ENCODE measurements around the gene NMBR. TPM values are rescaled to one million over a fixed set of nuclear protein-coding genes. Genes with fewer than 3 reads are reported as not detected.

The NMBR gene
- total RNA-seq, 1 experiment from 2014 or later = not detected

DNA sequence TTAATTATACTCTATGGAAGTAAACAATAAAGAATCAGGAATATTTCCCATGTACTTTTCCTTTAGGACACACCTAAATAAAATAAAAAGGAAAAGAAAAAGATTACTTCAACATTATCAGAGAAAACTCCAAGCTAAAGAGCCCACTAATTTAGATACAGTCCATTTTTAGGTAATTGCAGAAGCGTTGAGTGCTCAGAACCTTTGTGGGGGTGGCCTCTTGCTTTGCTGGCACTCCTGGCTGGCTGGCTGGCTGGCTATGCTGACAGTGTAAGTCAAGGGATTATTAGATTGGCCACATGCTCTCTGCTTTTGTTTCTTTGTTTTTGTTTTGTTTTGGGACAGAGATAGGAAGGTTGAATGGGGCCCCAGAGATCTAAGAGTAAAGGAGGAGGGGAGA, 14.3 kb downstream of the NMBR start, which contains the start of gene GJE1 (continued):
- no peak for TF ChIP-seq TCF7L2 (IDR thresholded peaks at IDR 0.05; ENCODE audit: borderline replicate concordance, extremely low read depth, insufficient read depth, insufficient read length)
- TF ChIP-seq POLR2A (IDR thresholded peaks at IDR 0.05; ENCODE audit: borderline replicate concordance, extremely low read depth, insufficient read depth, insufficient read length) = no peak

- Histone ChIP-seq H3K27me3 (ENCODE audit: insufficient read depth, low read length) (no peaks in the 10 kb centered on the region), H3K9me3 (ENCODE audit: control insufficient read depth in 1 of 2, insufficient read depth in 1 of 2, low read depth in 1 of 2, low read length in 2 of 2) (no peaks in the 10 kb centered on the region; a peak in 1 of 4 replicates), H3K27ac (ENCODE audit: low read depth, low read length) (no peak overlapping the region), H2AFZ (ENCODE audit: low read depth, low read length, poor library complexity, severe bottlenecking) (no peak overlapping the region), H3K4me3 (replicated peaks in 1 of 2; ENCODE audit: low read depth in 1 of 2, low read length in 2 of 2) (no peak overlapping the region), H3K4me2 (ENCODE audit: low read length) (no peak overlapping the region), H3K9ac (ENCODE audit: low read length) (no peak overlapping the region), H3K4me1 (ENCODE audit: control insufficient read depth in 1 of 2, insufficient read depth in 2 of 2, low read length in 2 of 2) (no peaks in the 10 kb centered on the region), H3K36me3 (ENCODE audit: control insufficient read depth in 1 of 2, insufficient read depth in 2 of 2, low read length in 2 of 2) (no peaks in the 10 kb centered on the region), H4K20me1 (ENCODE audit: insufficient read depth) (no peaks in the 10 kb centered on the region), H3K9me2 (ENCODE audit: insufficient read depth) (no peaks in the 10 kb centered on the region), H3K79me2 (ENCODE audit: insufficient read depth, low read length) (no peaks in the 10 kb centered on the region)
- CTCF ChIA-PET = no interaction called here
- intact Hi-C loops (cut with micrococcal nuclease) = no loop called here
- TF ChIP-seq, protein P1, sequence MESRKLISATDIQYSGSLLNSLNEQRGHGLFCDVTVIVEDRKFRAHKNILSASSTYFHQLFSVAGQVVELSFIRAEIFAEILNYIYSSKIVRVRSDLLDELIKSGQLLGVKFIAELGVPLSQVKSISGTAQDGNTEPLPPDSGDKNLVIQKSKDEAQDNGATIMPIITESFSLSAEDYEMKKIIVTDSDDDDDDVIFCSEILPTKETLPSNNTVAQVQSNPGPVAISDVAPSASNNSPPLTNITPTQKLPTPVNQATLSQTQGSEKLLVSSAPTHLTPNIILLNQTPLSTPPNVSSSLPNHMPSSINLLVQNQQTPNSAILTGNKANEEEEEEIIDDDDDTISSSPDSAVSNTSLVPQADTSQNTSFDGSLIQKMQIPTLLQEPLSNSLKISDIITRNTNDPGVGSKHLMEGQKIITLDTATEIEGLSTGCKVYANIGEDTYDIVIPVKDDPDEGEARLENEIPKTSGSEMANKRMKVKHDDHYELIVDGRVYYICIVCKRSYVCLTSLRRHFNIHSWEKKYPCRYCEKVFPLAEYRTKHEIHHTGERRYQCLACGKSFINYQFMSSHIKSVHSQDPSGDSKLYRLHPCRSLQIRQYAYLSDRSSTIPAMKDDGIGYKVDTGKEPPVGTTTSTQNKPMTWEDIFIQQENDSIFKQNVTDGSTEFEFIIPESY (IDR thresholded peaks at IDR 0.05; ENCODE audit: extremely low read depth, insufficient replicate concordance, low read length) = no peak
- TF ChIP-seq, protein P2, sequence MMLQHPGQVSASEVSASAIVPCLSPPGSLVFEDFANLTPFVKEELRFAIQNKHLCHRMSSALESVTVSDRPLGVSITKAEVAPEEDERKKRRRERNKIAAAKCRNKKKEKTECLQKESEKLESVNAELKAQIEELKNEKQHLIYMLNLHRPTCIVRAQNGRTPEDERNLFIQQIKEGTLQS (IDR thresholded peaks at IDR 0.05) = no peak
- TF ChIP-seq, protein P3, sequence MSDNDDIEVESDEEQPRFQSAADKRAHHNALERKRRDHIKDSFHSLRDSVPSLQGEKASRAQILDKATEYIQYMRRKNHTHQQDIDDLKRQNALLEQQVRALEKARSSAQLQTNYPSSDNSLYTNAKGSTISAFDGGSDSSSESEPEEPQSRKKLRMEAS (IDR thresholded peaks at IDR 0.05) = no peak
- TF ChIP-seq SIN3A (IDR thresholded peaks at IDR 0.05; ENCODE audit: low read depth) (no peak), YY1 (IDR thresholded peaks at IDR 0.05; ENCODE audit: extremely low read depth, insufficient replicate concordance, low read depth, low read length) (no peak), ZNF274 (IDR thresholded peaks at IDR 0.05; ENCODE audit: low read depth, low read length) (no peak), TCF7L2 (IDR thresholded peaks at IDR 0.05; ENCODE audit: borderline replicate concordance, extremely low read depth, insufficient read depth, insufficient read length) (no peak)
- POLR2A ChIA-PET = no interaction called here
- DNase-seq (ENCODE audit: low read depth, low spot score) (no peak), ATAC-seq (no peak)
- RAD21 ChIA-PET (ENCODE audit: low non-redundant PET in 1 of 2, low total read pairs in 2 of 2, uncharacterized antibody in 2 of 2, unreplicated experiment in 2 of 2) = no interaction called here
- no TSS peak for BruUV-seq (replicated peaks)
These were observed 16.1 kb downstream of the NMBR start for GRCh38 chr6:142130814-142131213.

All from HCT116 (cell line).